GM12801 (cell line): ENCODE measurements around the gene MAPK8.

Experiments
- CTCF ChIP-seq: IDR thresholded peaks from one replicate; pipeline ENCODE4 v1.5.1; 2011; ENCODE audit warnings: control low read depth; ENCODE audit not compliant: insufficient read length; ENCODE audit errors: extremely low read depth

The MAPK8 gene

GRCh38 chr10:48324580-48324979, 18.1 kb downstream of the MAPK8 start:
- TF ChIP-seq CTCF = no peak

GRCh38 chr10:48330269-48330668, 23.8 kb downstream of the MAPK8 start:
- TF ChIP-seq CTCF = no peak

- no peak for TF ChIP-seq CTCF
Measured at GRCh38 chr10:48331436-48331835, 25.0 kb downstream of the MAPK8 start.

GRCh38 chr10:48332166-48332870, 25.8 kb downstream of the MAPK8 start:
- no peak for TF ChIP-seq CTCF

- no peak for TF ChIP-seq CTCF
Measured at GRCh38 chr10:48332871-48333216, 26.4 kb downstream of the MAPK8 start.

- TF ChIP-seq CTCF = no peak
Measured at GRCh38 chr10:48333856-48334255, 27.4 kb downstream of the MAPK8 start.

- no peak for TF ChIP-seq CTCF
Measured at GRCh38 chr10:48335788-48336187, 29.3 kb downstream of the MAPK8 start.
